Measurements from ENCODE around the gene IL11RA. TPM values are rescaled to one million over a fixed set of nuclear protein-coding genes. Genes with fewer than 3 reads are reported as not detected.

Gene IL11RA
- total RNA-seq, 1 donor from 2014 or later: 30.3 TPM

DNA sequence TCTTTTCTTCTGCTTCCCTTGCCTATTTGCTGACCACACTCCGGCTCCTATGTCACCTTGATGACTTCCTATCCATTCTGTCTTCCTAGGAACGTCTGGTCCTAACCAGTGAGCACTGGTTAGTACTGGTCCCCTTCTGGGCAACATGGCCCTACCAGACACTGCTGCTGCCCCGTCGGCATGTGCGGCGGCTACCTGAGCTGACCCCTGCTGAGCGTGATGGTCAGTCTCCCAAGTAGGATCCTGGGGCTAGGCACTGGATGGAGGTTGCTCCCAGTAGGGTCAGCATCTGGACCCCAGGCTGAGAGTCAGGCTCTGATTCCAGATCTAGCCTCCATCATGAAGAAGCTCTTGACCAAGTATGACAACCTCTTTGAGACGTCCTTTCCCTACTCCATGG is 3.3 kb upstream of the IL11RA start:
- Mint-ChIP-seq H3K36me3 (ENCODE audit: low read depth) (peaks cover 23% of the 10 kb centered on the region), H3K9me3 (no peaks in the 10 kb centered on the region), H3K4me1 (ENCODE audit: low read depth) (peaks cover 44% of the 10 kb centered on the region), H3K4me3 (peak overlapping the region; percentile 96), H3K27ac (no peak overlapping the region), H3K27me3 (ENCODE audit: insufficient read depth) (no peaks in the 10 kb centered on the region)
- intact Hi-C loops (cut with micrococcal nuclease): no loop called here
- DNase-seq (ENCODE audit: low spot score): no peak

GRCh38 chr9:34650816-34651215 is 1.2 kb upstream of the IL11RA start:
- no peak for DNase-seq (ENCODE audit: low spot score)
- no peaks in the 10 kb centered on the region for H3K9me3 Mint-ChIP-seq
- H3K4me1 Mint-ChIP-seq (ENCODE audit: low read depth): peaks cover 43% of the 10 kb centered on the region
- no peak overlapping the region for H3K4me3 Mint-ChIP-seq
- intact Hi-C loops (cut with micrococcal nuclease): no loop called here
- H3K36me3 Mint-ChIP-seq (ENCODE audit: low read depth): peaks cover 23% of the 10 kb centered on the region
- no peaks in the 10 kb centered on the region for H3K27me3 Mint-ChIP-seq (ENCODE audit: insufficient read depth)
- H3K27ac Mint-ChIP-seq: no peak overlapping the region

DNA sequence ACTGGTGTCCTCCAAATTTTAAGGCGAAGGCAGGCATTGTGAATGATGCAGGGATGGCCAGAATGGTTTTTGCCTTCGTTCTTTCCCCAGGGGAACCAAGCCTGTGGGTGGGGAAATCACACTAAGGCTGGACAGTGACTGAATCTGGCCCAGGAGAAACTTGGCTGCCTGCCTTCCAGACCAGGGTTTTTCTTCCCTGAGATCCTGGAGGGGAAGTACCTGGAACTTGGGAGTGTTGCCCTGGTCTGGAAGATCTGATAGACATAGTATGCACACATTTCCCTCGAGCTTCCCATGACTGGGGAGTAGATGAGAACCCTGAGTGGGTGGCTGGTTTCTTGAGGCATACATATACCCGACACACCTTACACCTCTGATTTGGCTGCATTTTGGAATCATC is 664 bp upstream of the IL11RA start:
- H3K9me3 Mint-ChIP-seq: no peaks in the 10 kb centered on the region
- DNase-seq (ENCODE audit: low spot score): no peak
- no peak overlapping the region for H3K27ac Mint-ChIP-seq
- H3K4me3 Mint-ChIP-seq: no peak overlapping the region
- H3K36me3 Mint-ChIP-seq (ENCODE audit: low read depth): peaks cover 24% of the 10 kb centered on the region
- intact Hi-C loops (cut with micrococcal nuclease): no loop called here
- no peaks in the 10 kb centered on the region for H3K27me3 Mint-ChIP-seq (ENCODE audit: insufficient read depth)
- H3K4me1 Mint-ChIP-seq (ENCODE audit: low read depth): peaks cover 38% of the 10 kb centered on the region

DNA sequence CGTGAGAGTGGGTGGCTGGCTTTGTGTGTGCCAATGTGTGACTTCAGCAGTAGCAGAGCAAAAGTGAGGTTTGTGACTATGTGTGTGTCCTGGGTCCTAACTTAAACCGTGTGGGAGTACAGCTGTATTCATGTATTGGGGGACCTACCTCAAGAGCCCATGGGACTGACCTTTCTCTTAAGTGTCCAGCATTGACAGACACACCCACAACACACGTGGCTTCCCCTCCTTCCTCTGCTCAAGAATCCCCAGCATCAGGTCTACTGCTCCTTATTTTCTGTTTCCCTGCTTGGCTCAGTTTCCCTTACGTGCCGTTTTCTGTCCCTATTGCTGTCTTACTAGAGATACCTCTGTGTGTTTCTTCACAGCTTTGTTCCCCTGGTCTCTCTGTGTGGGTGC is 616 bp downstream of the IL11RA start:
- Mint-ChIP-seq H3K36me3 (ENCODE audit: low read depth) (peaks cover 24% of the 10 kb centered on the region), H3K27me3 (ENCODE audit: insufficient read depth) (no peaks in the 10 kb centered on the region), H3K4me1 (ENCODE audit: low read depth) (peaks cover 30% of the 10 kb centered on the region), H3K9me3 (no peaks in the 10 kb centered on the region), H3K4me3 (no peak overlapping the region), H3K27ac (peak overlapping the region; percentile 43)
- DNase-seq (ENCODE audit: low spot score): no peak
- intact Hi-C loops (cut with micrococcal nuclease): no loop called here

GRCh38 chr9:34653151-34654072 is 1.4 kb downstream of the IL11RA start:
- Mint-ChIP-seq H3K36me3 (ENCODE audit: low read depth) (peaks cover 18% of the 10 kb centered on the region), H3K27ac (peak overlapping the region; percentile 43), H3K4me1 (ENCODE audit: low read depth) (peaks cover 22% of the 10 kb centered on the region), H3K4me3 (no peak overlapping the region), H3K9me3 (no peaks in the 10 kb centered on the region), H3K27me3 (ENCODE audit: insufficient read depth) (no peaks in the 10 kb centered on the region)
- intact Hi-C loops (cut with micrococcal nuclease): no loop called here
- no peak for DNase-seq (ENCODE audit: low spot score)

GRCh38 chr9:34654323-34655051 is 2.5 kb downstream of the IL11RA start:
- no peak for DNase-seq (ENCODE audit: low spot score)
- H3K4me1 Mint-ChIP-seq (ENCODE audit: low read depth): peaks cover 14% of the 10 kb centered on the region
- no peaks in the 10 kb centered on the region for H3K9me3 Mint-ChIP-seq
- H3K4me3 Mint-ChIP-seq: no peak overlapping the region
- peaks cover 10% of the 10 kb centered on the region for H3K36me3 Mint-ChIP-seq (ENCODE audit: low read depth)
- H3K27ac Mint-ChIP-seq: no peak overlapping the region
- no peaks in the 10 kb centered on the region for H3K27me3 Mint-ChIP-seq (ENCODE audit: insufficient read depth)
- intact Hi-C loops (cut with micrococcal nuclease): no loop called here

DNA sequence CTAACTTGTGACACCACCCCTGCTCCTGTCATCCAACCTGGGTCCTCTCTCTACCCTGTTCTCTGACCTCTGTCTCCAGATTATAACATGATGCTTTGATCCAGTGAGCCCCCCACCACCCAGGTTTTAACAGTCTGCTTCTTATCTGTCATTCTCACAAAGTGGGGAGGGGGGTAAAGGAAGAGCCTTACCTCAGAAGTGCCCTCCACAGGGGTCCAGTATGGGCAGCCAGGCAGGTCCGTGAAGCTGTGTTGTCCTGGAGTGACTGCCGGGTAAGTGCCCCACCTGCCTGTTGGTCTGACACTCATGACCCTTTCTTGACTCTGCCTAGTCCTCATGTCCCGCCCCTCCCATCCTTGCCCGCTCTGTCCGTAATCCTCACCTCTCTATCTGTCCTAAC is 3.4 kb downstream of the IL11RA start:
- H3K9me3 Mint-ChIP-seq: no peaks in the 10 kb centered on the region
- peaks cover 9% of the 10 kb centered on the region for H3K36me3 Mint-ChIP-seq (ENCODE audit: low read depth)
- H3K27me3 Mint-ChIP-seq (ENCODE audit: insufficient read depth): no peaks in the 10 kb centered on the region
- peaks cover 12% of the 10 kb centered on the region for H3K4me1 Mint-ChIP-seq (ENCODE audit: low read depth)
- intact Hi-C loops (cut with micrococcal nuclease): no loop called here
- H3K27ac Mint-ChIP-seq: no peak overlapping the region
- H3K4me3 Mint-ChIP-seq: no peak overlapping the region
- no peak for DNase-seq (ENCODE audit: low spot score)

GRCh38 chr9:34656992-34657391 is 5.0 kb downstream of the IL11RA start:
- Mint-ChIP-seq H3K4me1 (ENCODE audit: low read depth) (peaks cover 13% of the 10 kb centered on the region), H3K36me3 (ENCODE audit: low read depth) (peaks cover 14% of the 10 kb centered on the region), H3K9me3 (no peaks in the 10 kb centered on the region), H3K4me3 (no peak overlapping the region), H3K27me3 (ENCODE audit: insufficient read depth) (no peaks in the 10 kb centered on the region), H3K27ac (no peak overlapping the region)
- intact Hi-C loops (cut with micrococcal nuclease): no loop called here
- no peak for DNase-seq (ENCODE audit: low spot score)

DNA sequence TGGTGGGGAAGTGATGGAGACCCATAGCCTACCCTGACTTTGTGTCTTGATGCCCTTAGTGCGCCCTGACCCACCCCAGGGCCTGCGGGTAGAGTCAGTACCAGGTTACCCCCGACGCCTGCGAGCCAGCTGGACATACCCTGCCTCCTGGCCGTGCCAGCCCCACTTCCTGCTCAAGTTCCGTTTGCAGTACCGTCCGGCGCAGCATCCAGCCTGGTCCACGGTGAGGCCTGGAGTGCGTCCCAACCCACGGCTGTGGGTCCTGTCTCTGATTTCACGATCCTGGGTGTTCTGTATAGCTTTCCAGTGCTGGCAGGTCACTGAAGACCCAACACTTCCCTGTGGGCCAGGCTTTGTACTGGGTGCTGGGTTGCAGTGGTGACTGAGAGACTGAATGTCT is 6.5 kb downstream of the IL11RA start:
- H3K36me3 Mint-ChIP-seq (ENCODE audit: low read depth): peaks cover 13% of the 10 kb centered on the region
- no peak for DNase-seq (ENCODE audit: low spot score)
- intact Hi-C loops (cut with micrococcal nuclease): no loop called here
- H3K27ac Mint-ChIP-seq: no peak overlapping the region
- H3K4me1 Mint-ChIP-seq (ENCODE audit: low read depth): peaks cover 16% of the 10 kb centered on the region
- H3K9me3 Mint-ChIP-seq: no peaks in the 10 kb centered on the region
- no peaks in the 10 kb centered on the region for H3K27me3 Mint-ChIP-seq (ENCODE audit: insufficient read depth)
- H3K4me3 Mint-ChIP-seq: no peak overlapping the region

DNA sequence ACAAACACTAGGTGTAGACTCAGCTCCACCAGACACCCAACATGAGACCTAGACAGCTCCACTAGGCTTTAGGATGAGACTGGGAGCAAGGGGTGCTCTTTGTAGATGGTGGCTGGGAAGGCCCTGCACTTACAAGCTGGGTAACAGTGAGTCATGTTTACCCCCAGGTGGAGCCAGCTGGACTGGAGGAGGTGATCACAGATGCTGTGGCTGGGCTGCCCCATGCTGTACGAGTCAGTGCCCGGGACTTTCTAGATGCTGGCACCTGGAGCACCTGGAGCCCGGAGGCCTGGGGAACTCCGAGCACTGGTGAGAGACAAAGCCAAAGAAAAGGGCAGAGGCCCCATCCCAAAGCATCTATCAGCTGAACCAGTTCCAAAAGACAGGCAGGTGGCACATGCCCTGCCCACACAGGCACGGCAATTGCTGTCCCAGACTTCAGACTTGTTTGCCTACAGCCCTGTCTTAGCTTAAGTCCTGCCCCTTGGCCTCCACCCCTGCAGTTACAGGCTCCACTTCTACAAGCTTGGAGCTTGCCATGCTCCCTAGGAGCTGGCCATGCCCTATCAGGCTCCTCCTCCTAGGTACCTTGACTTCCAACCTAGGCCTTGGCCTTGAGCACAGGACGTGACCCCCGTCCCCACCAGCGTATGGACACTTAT is 7.7 kb downstream of the IL11RA start:
- Mint-ChIP-seq H3K27ac (no peak overlapping the region), H3K4me3 (no peak overlapping the region), H3K27me3 (ENCODE audit: insufficient read depth) (no peaks in the 10 kb centered on the region), H3K4me1 (ENCODE audit: low read depth) (peaks cover 28% of the 10 kb centered on the region), H3K36me3 (ENCODE audit: low read depth) (peaks cover 16% of the 10 kb centered on the region), H3K9me3 (no peaks in the 10 kb centered on the region)
- intact Hi-C loops (cut with micrococcal nuclease): loop anchor here (10.0 kb wide), 1 partner anchor 415 kb away; the partner anchor contains the start of genes FANCG and VCP
- no peak for DNase-seq (ENCODE audit: low spot score)

DNA sequence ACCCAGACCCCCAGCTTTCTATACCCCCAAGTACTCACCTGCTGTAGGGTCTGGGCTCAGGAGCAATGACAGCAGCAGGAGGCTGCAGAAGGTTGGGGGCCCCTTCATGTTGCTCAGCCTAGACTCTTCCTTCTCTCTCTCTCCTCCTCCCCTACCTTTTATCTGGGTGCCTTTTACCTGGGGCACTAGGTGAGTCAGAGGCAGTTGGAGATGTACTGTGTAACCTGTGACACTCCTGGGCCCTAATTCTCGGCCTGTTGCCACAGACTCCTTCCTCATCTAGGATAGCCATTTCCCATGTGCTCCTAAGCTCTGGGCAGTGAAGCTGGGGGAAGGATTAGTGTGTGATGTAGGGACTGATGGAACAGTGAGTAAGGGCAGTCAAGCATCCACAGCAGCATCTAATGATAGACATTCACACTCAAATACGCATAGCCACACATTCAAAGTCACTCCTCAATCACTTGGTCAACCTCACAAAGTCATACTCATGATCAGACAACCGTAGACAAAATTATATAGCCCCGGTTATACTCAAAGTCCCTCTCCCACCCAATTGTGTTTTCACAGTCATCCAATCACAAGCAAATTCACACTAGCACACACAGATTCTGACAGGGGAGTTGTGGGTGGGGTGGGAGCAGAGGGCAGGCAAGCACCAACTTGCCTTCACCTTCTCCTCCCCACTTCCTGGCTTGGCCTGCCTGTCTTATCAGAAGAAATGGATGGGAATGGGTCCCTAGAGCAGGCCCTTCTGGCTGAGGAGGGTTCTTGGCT is 10.7 kb downstream of the IL11RA start, which contains the start of gene CCL27:
Gene CCL27 (minus strand): TSS at position 132 of the 777 bp plus-strand sequence. CDS start 24 bp downstream, at position 108.
- Mint-ChIP-seq H3K4me1 (ENCODE audit: low read depth) (peaks cover 31% of the 10 kb centered on the region), H3K27ac (peak within 1 kb of the TSS; percentile 80), H3K27me3 (ENCODE audit: insufficient read depth) (no peaks in the 10 kb centered on the region), H3K4me3 (peak within 1 kb of the TSS; percentile 9), H3K9me3 (no peaks in the 10 kb centered on the region), H3K36me3 (ENCODE audit: low read depth) (peaks cover 15% of the 10 kb centered on the region)
- no peak for DNase-seq (ENCODE audit: low spot score)
- intact Hi-C loops (cut with micrococcal nuclease): loop anchor here (10.0 kb wide), 1 partner anchor 412 kb away; the partner anchor contains the start of genes FANCG and VCP

GRCh38 chr9:34663303-34663605 is 11.3 kb downstream of the IL11RA start:
- Mint-ChIP-seq H3K27ac (peak overlapping the region; percentile 80), H3K4me3 (no peak overlapping the region), H3K27me3 (ENCODE audit: insufficient read depth) (no peaks in the 10 kb centered on the region), H3K4me1 (ENCODE audit: low read depth) (peaks cover 31% of the 10 kb centered on the region), H3K9me3 (no peaks in the 10 kb centered on the region), H3K36me3 (ENCODE audit: low read depth) (peaks cover 15% of the 10 kb centered on the region)
- DNase-seq (ENCODE audit: low spot score): peak; percentile 5
- intact Hi-C loops (cut with micrococcal nuclease): loop anchor here (10.0 kb wide), 1 partner anchor 412 kb away; the partner anchor contains the start of genes FANCG and VCP

All from activated T-helper 1 cell treated with anti-CD3 and anti-CD28 coated beads, Interleukin-12 subunit alpha, Interleukin-12 subunit beta, Interleukin-2, Interleukin-4 antibody, amounts not matched to agents 30 ng/mL and 10 ng/mL and 1 ng/mL, durations not matched to agents 14 hours and 24 hours and 36 hours (primary cell).